GM08714 (cell line): ENCODE measurements around the gene ABCG1.

Experiments
- H3K4me3 ChIP-seq: fragments of 200-500 bp; sonication (Bioruptor generic); 2 replicates; pipeline ENCODE4 v1.5.1; 2014; ENCODE audit warnings: mild to moderate bottlenecking, low read length, inconsistent platforms
- ZNF274 ChIP-seq: IDR thresholded peaks from 2 replicates; pipeline ENCODE4 v1.6.1; 2012; ENCODE audit warnings: mild to moderate bottlenecking, low read depth, low read length

The ABCG1 gene

DNA sequence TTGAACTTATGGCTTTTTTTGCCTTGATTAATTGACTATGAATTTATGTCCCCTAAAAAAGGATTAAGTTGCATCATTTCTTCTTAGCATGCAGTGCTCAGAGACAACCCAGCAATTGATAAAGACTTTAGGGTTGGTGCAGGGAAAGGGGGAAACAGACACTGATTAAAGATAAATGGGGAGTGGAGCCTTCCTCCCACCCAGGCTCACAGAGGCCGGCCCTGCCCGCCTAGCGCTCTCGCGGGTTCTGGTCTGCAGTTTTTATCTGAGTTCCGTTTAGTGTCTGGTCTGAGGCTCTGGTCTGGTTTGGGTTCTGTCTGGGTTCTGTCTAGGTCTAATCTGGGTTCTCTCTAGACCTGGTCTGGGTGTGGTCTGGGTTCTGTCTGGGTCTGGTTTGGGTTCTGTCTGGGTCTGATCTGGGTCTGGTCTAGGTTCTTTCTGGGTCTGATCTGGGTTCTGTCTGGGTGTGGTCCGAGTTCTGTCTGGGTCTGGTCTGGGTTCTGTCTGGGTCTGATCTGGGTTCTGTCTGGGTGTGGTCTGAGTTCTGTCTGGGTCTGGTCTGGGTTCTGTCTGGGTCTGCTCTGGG lies 48.1 kb downstream of the ABCG1 start:
- TF ChIP-seq ZNF274, result no peak
- H3K4me3 ChIP-seq, result no peak overlapping the region

DNA sequence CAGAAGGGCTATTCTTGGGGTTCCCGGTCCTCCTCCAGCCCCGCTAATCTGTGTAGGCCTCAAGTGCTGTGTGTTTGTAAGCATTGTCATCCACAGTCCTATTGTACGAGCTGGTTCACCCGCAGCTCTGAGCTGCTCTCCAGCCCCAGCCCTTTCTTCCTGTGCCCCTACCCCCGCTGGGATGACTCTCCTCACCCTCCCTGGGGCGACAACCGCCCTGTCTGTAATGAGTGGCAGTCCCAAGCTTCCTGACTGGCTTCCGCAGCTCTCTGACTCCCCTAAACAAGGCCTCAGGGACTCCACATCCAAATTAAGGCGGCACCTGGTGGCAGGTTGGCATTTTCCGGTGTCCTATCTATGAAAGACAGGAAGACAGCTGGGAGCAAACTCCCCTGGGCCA lies 50.4 kb downstream of the ABCG1 start:
- no peak for TF ChIP-seq ZNF274
- no peak overlapping the region for H3K4me3 ChIP-seq

DNA sequence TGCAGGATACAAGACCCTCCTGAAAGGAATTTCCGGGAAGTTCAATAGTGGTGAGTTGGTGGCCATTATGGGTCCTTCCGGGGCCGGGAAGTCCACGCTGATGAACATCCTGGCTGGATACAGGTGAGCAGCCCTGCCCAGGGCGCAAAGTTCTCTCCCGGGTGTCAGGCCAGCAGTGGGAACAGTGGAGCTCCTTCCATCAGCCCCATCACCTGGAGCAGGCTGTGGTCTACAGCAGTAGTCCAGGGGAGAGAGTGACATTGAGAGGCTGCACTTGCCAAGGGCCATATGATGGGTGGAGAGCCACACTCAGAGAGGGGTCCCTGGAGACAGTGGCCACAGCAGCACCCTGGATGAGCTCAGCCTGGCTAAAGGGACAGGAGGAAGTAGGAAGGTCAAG lies 52.1 kb downstream of the ABCG1 start:
- TF ChIP-seq ZNF274, result no peak
- no peak overlapping the region for H3K4me3 ChIP-seq

- no peak for TF ChIP-seq ZNF274
- no peak overlapping the region for H3K4me3 ChIP-seq
These were observed 53.4 kb downstream of the ABCG1 start for GRCh38 chr21:42272109-42272962.

GRCh38 chr21:42272984-42273600 lies 54.2 kb downstream of the ABCG1 start:
- no peak for TF ChIP-seq ZNF274
- H3K4me3 ChIP-seq, result no peak overlapping the region

DNA sequence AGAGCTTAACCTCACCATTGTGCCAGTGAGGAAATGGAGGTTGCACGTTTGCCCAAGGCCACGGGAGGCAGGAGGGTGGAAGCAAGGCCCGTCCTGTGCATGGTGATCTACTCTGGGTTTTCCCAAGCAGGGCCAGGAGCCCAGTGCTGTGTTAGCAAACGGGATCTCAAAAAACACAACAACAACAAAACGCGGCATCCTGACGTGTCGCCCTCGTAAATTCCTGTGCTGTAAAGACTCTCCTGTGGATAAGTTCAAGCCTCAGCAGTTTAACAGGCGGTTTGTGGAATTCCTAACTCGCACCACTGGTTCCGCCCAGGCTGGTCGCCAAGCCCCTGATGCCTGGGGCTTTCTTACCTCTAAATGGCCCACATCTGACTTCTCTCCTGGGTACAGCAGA lies 57.1 kb downstream of the ABCG1 start:
- no peak for TF ChIP-seq ZNF274
- H3K4me3 ChIP-seq, result no peak overlapping the region

GRCh38 chr21:42276526-42277154 lies 57.7 kb downstream of the ABCG1 start:
- TF ChIP-seq ZNF274, result no peak
- no peak overlapping the region for H3K4me3 ChIP-seq

GRCh38 chr21:42277593-42277992 lies 58.7 kb downstream of the ABCG1 start:
- no peak overlapping the region for H3K4me3 ChIP-seq
- no peak for TF ChIP-seq ZNF274

DNA sequence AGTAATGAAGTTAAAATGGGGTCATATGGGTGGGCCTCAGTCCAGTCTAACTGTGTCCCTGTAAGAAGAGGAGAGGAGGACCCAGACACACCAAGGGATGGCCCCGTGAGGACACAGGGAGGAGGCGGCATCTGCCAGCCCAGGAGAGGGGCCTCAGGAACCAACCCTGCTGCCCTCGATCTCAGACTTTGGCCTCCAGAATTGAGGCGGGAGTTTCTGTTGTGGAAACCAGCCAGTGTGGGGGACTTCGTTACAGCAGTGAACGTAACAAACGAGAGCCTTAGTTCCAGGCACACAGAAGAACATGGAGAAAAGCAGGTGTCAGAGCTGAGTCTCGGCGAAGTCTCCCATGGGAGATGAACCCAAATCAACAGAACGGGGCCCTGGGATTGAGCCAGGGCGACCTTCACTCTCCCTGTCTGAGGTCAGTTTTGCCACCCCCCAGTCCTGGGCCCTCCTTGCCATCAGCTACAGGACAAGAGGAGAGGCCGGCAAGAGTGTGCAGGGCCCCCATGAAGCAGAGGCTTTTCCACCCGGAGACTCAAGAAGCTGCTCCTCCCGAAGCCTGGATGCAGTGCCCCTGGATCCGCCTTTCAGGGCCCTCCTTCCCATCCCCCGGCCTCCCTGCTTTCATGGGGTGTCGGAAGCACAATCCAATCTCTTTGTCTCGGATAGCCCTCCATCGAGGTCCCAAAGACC lies 59.7 kb downstream of the ABCG1 start:
- H3K4me3 ChIP-seq, result no peak overlapping the region
- TF ChIP-seq ZNF274, result no peak

GRCh38 chr21:42279341-42279871 lies 60.5 kb downstream of the ABCG1 start:
- H3K4me3 ChIP-seq, result no peak overlapping the region
- TF ChIP-seq ZNF274, result no peak

GRCh38 chr21:42279888-42280287 lies 60.9 kb downstream of the ABCG1 start:
- no peak overlapping the region for H3K4me3 ChIP-seq
- no peak for TF ChIP-seq ZNF274

GRCh38 chr21:42280356-42281180 lies 61.6 kb downstream of the ABCG1 start:
- H3K4me3 ChIP-seq, result no peak overlapping the region
- no peak for TF ChIP-seq ZNF274

- no peak overlapping the region for H3K4me3 ChIP-seq
- no peak for TF ChIP-seq ZNF274
These were observed 62.3 kb downstream of the ABCG1 start for GRCh38 chr21:42281181-42281680.
